Measurements from ENCODE around the gene FAM50B. TPM values are rescaled to one million over a fixed set of nuclear protein-coding genes. Genes with fewer than 3 reads are reported as not detected.

Gene FAM50B
- total RNA-seq, 1 donor: 6.0 TPM

DNA sequence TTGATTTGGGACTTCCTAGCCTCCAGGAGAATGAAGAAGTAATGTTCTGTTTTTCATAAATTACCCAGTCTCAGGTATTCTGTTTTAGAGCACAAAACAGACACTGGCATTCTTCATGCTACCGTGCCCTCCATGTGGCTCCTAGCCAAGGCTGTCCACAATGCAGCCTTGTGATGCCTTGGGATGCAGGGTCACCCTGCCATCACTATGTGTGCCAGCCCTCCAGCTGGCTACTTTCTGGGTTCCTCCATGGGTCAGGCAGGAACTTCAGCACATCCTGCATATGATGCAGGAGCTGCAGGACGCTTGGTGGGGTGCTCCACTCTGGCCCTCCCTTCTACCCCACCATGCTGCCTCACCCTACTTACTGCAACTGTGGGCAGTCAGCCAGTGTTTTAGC is 38.0 kb upstream of the FAM50B start:
- no peak overlapping the region for H3K4me3 ChIP-seq (ENCODE audit: low read depth, low read length)
- TF ChIP-seq, protein P1, sequence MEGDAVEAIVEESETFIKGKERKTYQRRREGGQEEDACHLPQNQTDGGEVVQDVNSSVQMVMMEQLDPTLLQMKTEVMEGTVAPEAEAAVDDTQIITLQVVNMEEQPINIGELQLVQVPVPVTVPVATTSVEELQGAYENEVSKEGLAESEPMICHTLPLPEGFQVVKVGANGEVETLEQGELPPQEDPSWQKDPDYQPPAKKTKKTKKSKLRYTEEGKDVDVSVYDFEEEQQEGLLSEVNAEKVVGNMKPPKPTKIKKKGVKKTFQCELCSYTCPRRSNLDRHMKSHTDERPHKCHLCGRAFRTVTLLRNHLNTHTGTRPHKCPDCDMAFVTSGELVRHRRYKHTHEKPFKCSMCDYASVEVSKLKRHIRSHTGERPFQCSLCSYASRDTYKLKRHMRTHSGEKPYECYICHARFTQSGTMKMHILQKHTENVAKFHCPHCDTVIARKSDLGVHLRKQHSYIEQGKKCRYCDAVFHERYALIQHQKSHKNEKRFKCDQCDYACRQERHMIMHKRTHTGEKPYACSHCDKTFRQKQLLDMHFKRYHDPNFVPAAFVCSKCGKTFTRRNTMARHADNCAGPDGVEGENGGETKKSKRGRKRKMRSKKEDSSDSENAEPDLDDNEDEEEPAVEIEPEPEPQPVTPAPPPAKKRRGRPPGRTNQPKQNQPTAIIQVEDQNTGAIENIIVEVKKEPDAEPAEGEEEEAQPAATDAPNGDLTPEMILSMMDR (IDR thresholded peaks at IDR 0.05; ENCODE audit: insufficient read depth, low read length): no peak
- no peak for DNase-seq (ENCODE audit: low read depth)

DNA sequence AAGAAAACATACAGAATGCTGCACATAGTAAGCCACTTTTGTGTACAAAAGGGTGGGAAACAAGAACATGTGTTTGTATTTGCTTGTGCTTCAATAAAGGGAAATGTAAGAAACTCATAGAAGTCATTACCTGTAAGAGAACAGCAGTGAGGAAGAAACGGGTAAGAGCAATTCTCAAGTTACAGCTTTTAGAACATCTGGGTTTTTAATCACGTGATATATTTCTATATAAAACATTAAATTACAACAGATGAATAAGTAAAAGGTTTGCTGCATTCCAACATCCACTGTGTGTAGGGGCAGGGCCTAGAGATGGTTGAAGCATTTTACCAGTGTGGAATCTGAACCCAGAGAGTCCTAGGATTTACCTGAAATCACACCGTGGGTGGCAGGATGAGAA is 36.6 kb upstream of the FAM50B start:
- TF ChIP-seq, protein P1 (IDR thresholded peaks at IDR 0.05; ENCODE audit: insufficient read depth, low read length): no peak
- H3K4me3 ChIP-seq (ENCODE audit: low read depth, low read length): no peak overlapping the region
- DNase-seq (ENCODE audit: low read depth): no peak

DNA sequence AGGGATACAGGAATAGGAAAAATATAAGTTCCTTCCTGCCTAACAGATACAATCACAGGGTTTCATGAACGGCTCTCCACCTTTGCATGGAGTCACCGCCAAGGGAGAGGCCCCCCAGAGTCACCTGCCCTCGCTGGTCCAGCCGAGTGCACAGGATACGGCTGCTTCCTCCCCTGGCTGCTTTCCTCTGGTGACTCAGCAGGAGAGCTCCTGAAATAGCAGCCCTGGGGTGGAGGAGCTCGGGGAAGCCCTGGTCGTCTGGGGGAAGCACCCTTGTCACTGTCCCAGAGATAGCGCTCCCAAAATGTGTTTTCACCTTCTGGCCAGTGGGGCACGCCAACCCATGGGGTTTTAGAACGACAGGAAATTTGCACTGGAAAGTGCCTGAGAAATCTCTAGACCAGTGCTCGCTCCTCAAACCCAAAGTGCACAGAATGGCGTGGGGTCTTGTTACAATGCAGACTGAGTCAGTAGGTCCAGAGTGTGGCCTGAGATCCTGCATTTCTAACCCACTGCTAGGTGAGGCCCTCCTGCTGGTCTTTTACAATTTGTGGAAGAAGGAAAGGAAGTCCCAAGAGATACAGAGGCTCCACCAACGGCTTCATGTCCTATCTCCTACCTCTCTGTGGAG is 35.9 kb upstream of the FAM50B start:
- TF ChIP-seq, protein P1 (IDR thresholded peaks at IDR 0.05; ENCODE audit: insufficient read depth, low read length): no peak
- peak; percentile 37 for DNase-seq (ENCODE audit: low read depth)
- H3K4me3 ChIP-seq (ENCODE audit: low read depth, low read length): no peak overlapping the region

DNA sequence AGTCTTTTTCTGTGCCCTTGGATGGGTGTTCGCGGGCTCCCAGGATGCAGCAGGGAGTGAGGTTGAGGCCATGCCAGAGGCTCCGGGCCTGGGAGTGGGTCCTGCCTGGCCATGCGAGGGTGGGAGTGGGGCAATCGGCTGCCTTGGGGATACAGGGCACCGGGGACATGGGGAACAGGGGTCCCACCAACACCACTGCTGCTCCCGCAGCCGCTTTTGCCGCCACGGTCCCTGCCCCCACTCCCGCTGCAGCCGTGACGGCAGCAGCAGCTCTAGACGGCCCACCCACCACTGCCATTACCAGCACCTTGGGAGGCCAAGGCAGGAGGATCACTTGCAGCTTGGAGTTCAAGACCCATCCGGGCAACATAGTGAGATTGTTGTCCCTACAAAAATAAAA is 35.3 kb upstream of the FAM50B start:
- TF ChIP-seq, protein P1 (IDR thresholded peaks at IDR 0.05; ENCODE audit: insufficient read depth, low read length): no peak
- DNase-seq (ENCODE audit: low read depth): no peak
- no peak overlapping the region for H3K4me3 ChIP-seq (ENCODE audit: low read depth, low read length)

DNA sequence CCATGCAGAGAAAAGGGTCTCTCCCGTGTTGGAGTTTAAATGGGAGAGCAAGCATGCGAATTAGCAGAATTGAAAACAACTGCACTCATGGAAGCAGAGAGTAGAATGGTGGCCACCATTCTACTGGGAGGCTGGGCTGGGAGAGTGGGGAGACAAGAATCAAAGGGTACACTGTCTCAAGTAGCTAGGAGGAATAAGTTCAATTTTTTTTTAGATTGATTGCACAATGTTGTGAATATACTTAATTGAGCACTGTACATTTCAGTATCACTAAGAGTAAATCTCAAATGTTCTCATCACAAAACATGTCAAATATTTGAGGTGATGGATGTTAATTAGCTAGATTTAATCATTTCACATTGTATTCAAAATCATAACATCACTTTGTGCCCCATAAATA is 34.6 kb upstream of the FAM50B start:
- no peak for DNase-seq (ENCODE audit: low read depth)
- H3K4me3 ChIP-seq (ENCODE audit: low read depth, low read length): no peak overlapping the region
- TF ChIP-seq, protein P1 (IDR thresholded peaks at IDR 0.05; ENCODE audit: insufficient read depth, low read length): no peak

DNA sequence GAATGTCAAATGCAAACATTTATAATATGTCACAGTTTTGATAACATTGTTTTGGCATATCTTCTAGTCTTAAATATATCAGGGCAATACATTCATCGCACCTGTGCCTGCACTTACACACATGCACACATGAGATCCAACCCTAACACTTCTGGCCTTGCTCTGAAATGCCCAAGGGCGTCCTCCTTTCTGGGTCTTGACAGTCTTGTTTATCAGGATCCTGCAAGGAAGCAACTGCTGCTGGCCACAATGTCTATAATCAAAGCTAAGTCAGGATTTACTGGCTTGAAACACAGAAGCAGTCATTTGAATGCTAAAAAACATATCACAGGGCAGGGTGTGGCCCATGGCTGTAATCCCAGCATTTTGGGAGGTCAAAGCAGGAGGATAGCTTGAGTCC is 32.9 kb upstream of the FAM50B start:
- no peak for DNase-seq (ENCODE audit: low read depth)
- no peak overlapping the region for H3K4me3 ChIP-seq (ENCODE audit: low read depth, low read length)
- TF ChIP-seq, protein P1 (IDR thresholded peaks at IDR 0.05; ENCODE audit: insufficient read depth, low read length): no peak
